Ammon's horn (tissue), 1 donor: ENCODE measurements around the gene NPTX2.

ENCODE experiments used
- DNase-seq: peaks from one replicate; pipeline ENCODE4 v3.0.0-alpha.2; 2016; ENCODE audit warnings: low spot score

The NPTX2 gene

DNA sequence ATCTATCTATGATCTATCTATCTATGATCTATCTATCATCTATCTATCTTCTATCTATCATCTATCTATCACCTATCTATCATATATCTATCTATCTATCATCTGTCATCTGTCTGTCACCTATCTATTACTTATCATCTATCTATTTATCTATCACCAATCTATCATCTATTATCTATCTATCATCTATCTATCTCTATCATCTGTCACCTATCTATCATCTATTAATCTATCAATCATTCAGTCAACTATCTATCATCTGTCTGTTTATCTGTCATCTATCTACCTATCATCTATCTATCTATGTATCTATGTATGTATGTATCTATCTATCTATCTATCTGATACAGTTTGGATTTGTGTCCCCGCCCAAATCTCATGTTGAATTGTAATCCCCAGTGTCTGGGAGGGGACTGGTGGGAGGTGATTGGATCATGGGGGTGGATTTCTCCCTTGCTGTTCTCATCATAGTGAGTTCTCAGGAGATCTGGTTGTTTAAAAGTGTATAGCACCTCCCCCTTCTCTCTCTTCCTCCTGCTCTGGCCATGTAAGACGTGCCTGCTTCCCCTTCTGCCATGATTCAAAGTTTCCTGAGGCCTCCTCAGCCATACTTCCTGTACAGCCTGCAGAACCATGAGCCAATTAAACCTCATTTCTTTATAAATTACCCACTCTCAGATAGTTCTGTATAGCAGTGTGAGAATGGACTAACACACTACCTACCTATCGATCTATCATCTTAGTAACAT is 37.6 kb downstream of the NPTX2 start:
- no peak for DNase-seq

DNA sequence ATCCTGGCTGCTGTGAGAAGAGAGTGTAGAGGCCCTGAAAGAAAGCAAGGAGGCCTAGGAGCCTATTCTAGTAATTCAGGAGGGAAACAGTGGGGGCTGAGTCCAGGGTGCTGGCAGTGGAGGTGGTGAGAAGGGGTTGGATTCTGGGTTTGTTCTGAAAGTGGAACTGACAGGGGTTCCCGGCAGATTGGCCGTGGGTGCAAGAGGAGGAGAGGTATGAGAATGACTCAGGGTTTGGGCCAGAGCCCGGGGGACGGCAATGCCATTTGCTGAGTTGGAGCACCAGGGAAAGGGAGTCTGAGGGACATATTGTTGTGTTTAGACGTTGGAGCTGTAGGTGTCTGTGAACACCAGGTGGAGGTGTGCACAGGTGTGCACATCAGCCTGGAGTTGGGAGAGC is 38.5 kb downstream of the NPTX2 start:
- peak; percentile 69 for DNase-seq

DNA sequence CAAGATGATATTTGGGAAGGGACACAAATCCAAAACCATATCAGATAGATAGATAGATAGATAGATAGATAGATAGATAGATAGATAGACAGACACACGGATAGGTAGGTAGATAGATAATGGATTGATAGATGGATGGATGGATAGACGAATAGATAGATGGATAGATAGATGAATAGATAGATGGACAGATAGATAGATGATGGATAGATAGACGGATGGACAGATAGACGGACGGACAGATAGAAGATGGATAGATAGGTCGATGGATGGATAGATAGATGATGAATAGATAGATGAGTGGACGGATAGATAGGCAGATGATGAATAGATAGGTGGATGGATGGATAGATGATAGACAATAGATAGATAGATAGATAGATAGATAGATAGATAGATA is 39.8 kb downstream of the NPTX2 start:
- DNase-seq: no peak

DNA sequence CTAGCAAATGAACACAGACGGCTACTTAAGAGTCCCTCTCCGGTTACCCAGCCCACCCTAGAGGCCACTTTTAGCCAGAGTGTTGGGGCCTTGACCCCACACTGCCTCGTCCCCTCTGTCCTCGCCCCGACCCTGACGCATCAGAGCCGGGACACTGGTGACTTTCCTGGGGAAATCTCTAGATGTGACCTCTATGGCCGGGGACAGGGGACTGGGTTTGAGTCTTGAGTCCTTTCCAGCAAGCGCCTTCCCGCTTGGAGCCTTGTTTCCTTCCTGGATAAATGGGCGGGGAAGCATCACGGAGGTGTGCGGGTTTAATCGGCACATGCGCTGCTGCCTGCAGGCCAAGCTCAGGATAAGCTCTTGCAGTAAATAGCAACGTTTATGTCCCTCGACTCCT is 40.7 kb downstream of the NPTX2 start:
- no peak for DNase-seq

DNA sequence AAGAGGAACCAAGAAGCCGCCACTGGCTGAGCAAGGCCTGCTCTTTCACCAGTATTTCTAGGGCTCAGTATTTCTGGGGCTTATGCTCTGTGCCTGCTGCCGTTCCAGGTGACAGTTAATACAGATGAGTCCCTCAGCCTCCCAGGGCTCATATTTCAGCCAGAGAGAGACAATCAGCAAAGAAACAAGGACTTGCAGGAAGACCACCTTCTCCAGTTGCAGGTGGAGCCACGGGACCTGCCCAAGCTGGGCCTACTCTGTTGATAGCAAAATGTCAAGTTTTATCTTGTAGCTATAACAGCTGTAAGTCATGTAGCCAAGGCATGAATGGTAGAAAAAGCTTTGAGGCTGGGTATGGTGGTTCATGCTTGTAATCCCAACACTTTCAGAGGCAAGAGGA is 42.7 kb downstream of the NPTX2 start:
- DNase-seq: no peak

DNA sequence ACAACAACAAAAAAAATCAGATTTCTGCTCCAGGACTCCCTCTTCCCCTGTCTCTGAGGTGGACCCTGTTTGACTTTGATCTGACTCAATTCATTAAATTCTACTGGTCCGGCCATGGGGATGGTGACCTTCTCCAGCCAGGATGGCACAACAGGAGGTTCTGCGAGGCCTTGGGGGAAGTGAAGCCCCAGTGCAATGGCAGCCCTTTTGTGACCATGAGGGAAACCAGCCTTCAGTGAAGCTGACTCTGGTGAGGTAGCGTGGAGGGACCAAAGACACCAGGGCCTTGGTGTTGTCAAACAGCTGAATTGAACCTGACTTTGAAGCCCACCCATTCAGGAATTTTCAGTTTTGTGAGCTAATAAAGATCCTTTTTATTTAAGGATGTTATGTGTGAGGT is 44.5 kb downstream of the NPTX2 start:
- no peak for DNase-seq

DNA sequence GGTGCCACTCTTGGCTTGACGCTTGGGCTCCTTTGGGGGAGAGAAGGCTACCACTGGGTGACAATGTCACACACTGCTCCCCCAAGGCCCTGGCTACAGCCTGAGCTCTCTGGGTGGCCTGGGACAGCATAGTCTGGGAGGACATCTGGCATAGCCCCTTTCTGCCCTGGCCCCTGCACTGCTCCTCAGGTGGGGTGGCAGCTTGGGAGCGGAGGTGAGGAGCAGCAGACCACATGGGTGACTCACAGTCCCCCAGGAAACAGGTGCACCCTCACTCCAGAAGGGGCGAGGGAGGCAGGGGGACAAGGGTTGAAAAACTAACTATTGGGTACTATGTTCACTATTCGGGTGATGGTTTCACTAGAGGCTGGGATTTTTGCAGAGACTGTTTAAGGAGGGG is 45.2 kb downstream of the NPTX2 start:
- no peak for DNase-seq

DNA sequence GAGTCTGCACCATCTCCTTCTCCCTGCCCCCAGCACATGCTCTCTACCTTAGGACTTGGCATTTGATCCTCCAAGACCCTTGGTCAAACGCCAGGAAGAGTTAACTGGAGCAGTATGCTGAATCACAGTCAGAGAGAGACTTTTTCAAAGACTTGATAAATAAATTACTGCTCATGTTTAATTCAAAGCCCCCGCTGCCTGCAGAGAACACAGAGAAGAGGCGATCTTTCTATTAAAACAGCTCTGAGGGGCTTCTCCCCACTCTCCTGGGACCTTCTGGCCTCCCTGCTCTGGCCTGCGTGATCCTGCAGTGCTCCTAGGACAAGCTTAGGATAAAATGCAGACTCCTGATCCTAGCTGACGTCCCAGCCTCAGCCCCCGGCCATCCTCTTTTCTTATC is 47.8 kb downstream of the NPTX2 start:
- no peak for DNase-seq

DNA sequence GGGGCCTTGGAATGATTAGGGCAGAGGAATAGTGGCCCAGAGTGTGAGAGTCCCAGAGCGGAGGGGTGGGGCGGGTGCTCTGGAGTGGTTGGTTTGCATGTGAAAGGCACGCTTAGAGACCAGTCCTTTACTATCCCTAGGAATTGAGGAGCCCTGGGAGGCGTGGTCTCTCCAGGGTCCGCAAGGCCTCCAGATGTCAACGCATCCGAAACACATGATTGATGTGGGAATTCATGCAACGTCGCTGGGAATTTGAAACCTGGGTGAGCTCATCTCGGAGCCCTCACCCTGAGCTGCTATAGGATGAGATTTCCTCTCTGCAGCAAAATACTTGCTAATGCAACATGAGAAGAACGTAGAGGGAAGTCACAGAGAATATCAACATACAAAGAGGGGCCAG is 51.2 kb downstream of the NPTX2 start:
- DNase-seq: no peak

DNA sequence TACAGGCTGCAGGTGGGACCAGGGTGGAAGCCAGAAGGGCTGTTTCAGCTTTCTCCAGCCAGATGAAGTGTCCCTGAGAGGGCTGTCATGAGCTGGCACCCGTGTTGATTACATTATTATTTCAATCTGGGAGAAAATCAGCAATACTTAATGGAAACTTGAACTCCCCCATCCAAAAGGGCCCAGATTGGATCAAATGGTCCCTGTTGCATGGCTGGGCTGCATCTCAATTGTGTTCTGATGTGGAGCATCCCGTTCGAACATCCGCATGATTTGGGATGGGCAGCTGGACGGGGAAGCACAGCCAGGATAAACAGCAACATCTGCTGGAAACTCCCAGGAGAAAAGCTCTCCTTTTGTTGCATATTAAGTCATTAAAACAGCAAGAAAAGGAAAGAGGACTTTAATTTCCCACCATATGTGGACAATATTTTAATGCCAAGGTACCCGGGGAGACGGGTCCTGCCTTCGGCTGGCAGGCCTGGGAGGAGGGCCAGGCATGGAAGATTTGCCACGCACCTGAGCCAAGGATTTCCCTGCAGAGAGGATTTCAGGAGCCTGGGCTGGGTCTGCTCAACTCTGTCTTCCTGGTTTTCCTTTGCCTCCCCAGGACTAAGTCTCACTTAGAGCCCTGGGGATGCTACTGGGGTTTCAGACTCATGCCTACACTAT is 52.4 kb downstream of the NPTX2 start:
- DNase-seq: no peak

DNA sequence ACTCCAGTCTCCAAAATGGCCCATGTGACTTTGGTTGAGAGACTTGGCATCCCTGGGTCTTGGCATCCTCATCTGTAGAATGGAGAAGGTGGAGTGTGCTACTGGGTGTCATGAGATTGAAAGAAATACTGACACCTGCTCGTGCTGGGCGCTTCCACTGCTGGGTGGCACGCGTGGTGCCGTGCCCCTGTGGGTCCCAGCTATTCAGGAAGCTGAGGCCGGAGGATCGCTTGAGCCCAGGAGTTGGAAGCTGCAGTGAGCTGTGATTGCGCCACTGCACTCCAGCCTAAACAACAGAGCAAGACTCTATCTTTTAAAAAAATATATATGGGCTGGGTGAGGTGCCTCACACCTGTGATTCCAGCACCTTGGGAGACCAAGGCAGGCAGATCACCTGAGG is 53.1 kb downstream of the NPTX2 start:
- no peak for DNase-seq

DNA sequence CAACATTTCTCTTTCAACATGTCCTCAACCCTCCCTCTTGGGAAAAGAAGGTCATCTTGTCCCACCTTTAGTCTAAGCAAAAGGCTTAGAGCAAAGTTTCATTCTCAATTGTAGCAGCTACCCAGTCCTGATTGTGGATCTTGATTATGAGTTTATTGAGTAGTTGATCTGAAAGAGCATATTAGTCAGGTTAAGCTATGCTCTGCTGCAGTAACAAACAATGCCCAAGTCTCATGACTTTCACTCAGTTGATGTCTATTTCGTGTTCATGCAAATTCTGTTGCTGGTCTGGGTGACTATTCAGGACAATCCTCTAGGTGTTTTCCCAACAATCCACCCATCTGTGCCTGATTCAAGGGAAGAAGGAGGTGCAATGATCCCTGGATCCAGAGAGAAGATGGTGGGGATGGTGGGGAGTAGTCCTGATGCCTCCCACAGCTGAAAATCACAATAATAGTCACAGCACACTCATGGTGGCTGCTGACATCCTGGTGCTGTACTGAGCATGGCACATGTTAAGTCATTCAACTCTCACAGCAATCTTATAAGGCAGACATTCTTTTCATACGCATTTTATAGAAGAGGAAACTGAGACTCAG is 54.7 kb downstream of the NPTX2 start:
- no peak for DNase-seq

DNA sequence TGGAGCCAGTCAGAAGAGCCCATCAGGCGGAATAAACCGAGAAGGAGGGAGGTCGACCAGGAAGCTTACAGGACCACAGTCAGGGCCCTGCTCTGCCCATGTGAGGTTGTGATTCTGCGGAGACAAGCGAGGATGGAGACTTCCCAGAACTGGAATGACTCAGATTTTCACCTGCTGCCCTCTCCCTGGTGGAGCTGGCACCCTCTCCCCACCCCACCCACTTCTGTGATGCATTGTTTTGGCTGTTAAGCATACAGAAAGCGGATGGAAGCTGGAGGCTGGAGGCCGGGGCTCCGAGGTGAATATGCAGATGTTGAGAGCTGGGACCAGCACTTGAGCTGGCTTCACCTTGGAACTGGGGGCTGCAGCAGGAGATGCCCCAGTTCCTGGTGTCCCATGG is 57.4 kb downstream of the NPTX2 start:
- DNase-seq: no peak

DNA sequence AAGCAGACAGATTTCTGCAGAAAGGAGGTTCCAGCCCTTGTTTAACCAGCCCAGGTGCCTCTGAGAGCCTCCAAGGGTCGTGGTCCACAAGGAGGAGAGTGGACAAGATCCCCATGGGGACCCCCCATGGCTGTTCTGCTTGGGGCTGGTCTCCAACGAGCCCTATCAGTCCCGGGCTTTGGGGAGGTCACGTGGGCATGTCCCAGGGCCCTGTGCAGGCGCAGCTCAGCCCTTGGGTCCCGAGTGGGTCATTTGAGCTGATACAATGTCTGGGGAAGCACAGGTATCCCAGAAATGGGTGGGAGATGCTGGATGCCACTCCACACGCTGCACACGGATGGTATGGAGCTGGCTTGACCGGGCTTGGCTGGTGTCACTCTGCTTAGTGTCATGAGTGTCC is 57.8 kb downstream of the NPTX2 start:
- DNase-seq: no peak

DNA sequence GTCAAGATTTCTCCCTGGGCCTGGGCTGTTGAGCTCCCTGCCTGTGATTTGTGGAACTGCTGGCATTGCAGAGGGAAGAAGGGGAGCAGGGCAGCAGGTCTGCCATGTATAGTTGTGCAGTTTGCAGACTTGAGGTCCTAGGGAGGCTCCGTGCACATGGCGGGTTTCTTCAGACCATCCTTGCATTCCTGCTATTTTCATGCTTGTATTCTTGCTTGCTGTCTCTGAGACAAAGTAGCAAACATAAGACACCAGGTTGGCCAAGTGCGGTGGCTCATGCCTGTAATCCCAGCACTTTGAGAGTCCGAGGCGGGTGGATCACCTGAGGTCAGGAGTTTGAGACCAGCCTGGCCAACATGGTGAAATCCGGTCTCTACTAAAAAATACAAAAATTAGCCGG is 61.1 kb downstream of the NPTX2 start:
- no peak for DNase-seq
